GM20000 (cell line): ENCODE results near the gene GRAMD4.
A peak's percentile ranks its signal among the peaks of the same experiment; 100 is the strongest.

Source experiments
- DNase-seq: peaks from one replicate; pipeline ENCODE4 v3.0.0; 2012; ENCODE audit warnings: low spot score
- TF ChIP-seq, protein P1 (sequence below): IDR thresholded peaks from 2 replicates; pipeline ENCODE4 v1.5.1; 2012; ENCODE audit warnings: mild to moderate bottlenecking, control low read depth; ENCODE audit errors: extremely low read depth, missing control alignments

Gene GRAMD4

DNA sequence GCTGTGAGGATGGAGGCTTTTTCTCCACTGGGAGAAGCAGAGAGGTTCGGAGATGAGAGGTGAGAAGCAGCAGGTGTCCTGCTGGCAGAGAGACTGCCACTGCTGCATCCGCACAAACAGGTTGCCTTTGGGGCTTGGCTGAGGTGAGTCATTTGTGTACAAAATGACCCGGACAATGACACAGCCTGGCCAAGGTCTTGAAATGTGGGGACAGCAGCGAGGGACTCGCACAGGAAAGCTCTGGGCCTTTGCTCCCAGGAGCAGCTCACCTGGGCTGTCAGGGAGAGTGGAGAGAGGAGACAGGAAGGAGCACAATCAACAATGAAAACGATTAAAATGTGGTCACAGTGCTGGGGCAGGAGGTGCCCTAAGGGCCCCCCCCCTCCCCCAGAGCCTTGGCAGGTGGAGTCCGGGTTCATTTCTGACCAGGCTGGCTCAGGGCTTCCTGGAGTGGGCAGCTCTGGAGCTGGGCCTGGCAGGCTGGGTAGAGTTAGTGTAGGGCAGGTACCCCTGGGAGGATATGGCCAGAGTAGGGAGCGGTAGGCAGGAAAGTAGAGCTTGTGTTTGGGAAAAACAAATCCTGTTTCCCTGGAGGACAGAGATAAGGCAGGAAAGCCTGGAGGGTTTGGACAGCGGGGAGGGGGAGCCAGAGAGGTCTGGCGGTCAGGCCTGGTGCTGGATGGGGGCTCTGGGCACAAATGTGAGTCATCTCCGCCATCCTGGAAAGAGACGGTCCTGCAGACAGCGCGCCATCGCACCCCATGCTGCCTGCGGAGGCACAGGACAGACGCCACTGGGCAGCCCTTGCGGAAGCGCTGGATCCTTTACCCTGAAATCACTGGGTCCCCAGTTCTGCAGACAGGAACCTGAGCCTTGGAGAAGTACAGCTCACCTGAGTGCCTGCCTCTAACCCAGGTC is 44.9 kb upstream of the GRAMD4 start:
- DNase-seq, result no peak
- TF ChIP-seq, protein P1, sequence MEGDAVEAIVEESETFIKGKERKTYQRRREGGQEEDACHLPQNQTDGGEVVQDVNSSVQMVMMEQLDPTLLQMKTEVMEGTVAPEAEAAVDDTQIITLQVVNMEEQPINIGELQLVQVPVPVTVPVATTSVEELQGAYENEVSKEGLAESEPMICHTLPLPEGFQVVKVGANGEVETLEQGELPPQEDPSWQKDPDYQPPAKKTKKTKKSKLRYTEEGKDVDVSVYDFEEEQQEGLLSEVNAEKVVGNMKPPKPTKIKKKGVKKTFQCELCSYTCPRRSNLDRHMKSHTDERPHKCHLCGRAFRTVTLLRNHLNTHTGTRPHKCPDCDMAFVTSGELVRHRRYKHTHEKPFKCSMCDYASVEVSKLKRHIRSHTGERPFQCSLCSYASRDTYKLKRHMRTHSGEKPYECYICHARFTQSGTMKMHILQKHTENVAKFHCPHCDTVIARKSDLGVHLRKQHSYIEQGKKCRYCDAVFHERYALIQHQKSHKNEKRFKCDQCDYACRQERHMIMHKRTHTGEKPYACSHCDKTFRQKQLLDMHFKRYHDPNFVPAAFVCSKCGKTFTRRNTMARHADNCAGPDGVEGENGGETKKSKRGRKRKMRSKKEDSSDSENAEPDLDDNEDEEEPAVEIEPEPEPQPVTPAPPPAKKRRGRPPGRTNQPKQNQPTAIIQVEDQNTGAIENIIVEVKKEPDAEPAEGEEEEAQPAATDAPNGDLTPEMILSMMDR, result no peak

DNA sequence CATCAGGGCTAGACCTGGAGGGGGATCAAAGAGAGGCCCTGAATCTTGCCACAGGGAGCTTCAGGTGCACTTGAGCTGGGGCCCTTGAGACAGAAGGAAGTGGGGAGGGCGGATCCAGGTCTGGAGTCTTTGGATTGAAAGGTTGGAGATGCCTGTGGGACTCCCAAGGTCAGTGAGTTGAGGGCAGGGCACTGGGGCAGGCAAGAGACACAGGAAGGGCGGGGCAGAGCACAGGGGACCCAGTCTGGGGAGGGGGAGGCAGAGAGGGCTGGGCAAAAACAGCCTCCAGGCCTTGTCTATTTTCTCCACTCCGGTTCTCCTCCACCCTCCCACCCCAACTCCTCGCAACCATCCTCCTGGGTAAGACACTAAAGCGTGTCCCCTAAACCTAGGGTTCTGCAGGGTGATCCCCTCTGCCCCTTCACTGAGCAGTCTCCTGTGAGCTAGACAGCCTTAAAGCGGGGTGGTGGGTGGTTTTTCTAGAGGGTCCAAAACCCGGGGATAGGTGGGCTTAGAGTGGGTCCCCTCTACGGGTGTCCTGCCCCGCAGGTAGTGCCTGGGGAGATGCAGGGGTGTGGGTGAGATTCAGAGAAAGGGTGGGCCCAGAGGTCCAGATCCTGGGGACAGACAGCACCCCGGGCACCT is 44.2 kb upstream of the GRAMD4 start:
- TF ChIP-seq, protein P1, result no peak
- no peak for DNase-seq

DNA sequence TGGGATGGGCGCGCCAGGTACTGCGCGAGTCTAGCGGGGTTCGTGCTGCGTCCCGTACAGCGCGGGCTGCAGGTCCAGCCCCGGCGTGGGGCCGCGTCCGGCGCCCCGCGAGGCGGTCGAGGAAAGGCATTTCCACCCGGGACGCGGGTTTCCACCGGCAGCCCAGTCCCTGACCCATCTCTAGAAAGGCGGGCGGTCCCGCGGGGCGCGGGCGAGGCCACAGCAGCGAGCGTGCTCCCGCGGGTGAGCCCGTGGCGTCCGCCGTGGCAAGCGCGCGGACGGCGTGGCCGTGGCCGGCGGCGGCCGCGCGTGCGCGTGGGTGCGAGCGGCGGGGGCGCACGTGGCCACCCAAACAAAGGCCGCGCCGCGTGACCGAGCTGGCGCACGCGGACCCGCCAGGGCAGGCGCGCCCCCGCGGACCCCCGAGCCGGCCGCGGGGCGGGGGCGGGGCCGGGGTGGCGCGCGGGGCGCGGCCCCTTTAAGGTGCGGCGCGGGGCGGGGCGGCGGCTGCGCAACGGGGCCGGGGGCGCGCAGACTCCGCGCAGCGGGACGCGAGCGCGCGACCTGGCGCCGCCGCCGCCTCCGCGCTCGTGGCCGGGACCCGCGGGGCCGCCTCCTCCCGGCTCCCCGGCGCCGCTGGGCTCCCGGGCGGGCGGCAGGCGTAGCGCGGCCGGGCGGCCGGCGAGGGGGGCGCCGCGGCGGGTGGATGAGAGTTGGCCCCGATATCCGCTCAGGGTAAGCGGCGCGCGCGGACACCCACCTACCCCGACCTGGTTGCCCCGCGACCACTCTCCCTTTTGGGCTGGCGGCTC is 43.4 kb upstream of the GRAMD4 start:
- DNase-seq, result peak; percentile 96

DNA sequence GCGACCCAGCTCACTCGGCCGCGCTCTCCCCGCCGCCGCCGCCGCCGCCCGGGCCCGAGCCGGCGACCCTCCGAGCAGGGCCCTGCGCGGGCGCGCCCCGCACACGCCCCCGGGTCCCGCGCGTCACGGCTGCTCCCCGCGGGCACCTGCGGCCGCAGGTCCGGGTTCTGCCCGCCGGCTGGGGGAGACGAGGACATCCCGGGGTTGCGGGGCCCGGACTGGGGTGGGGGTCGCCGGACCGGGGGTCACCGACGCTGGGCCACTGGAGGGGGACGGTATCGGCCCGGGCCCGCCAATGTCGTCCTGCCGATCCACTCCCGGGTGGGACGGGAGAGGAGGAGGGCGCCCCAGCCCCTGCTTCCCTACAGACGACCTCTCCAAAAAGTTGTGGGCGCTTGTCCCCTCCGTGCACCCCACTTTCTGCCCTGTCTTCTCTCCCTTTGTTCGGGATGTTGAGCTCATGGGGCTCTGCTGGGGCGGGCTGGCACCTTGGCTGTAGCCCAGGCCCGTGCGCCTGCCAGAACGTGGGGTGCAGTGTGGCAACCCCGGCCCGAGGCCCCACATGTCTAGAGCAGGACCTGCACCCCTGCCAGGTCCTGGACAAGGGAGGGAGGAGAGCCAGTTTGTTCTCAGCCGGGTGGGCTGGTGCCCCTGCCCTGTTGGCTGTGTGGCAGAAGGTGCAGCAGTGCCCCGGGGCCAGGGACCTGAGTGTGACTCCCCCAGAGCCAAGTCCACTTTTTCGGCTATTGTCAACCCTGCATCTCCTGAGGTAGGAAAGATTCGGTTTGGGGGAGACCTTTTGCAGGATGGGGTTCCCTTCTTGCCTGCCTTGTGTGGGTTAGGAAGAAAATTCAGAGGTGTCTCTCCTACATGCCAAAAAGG is 42.6 kb upstream of the GRAMD4 start:
- TF ChIP-seq, protein P1, result no peak
- peak; percentile 52 for DNase-seq

More for the DNA sequence above, 43.4 kb upstream of the GRAMD4 start:
- TF ChIP-seq, protein P1, result no peak

DNA sequence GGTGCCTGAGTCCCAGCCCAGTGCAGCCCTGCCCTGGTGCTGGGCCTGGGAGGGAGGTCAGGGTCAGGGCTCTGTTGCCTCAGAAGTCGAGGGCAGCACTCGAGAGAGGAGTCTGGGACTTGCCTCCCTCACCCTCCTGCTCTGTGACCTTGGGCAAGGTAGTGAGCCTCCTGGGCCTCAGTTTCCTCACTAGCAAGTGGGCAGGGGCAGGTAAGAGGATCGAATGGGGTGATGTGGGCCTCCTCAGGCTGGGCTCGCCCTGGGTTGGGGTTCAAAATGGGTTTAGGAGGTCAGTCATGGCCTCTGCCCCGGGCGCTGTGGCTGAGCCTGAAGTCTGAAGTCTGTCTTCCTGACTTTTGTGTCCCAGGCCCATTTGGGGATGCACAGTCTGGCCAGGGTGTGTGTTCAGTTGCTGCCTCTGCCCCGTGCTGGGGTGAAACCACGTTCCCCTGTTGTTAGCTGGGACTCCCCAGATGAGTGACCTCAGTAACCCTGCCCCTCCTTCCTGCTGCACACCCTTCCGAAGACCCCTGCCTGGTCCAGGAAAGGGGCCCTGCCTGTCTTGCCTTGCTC is 41.8 kb upstream of the GRAMD4 start:
- TF ChIP-seq, protein P1, result no peak
- DNase-seq, result no peak

DNA sequence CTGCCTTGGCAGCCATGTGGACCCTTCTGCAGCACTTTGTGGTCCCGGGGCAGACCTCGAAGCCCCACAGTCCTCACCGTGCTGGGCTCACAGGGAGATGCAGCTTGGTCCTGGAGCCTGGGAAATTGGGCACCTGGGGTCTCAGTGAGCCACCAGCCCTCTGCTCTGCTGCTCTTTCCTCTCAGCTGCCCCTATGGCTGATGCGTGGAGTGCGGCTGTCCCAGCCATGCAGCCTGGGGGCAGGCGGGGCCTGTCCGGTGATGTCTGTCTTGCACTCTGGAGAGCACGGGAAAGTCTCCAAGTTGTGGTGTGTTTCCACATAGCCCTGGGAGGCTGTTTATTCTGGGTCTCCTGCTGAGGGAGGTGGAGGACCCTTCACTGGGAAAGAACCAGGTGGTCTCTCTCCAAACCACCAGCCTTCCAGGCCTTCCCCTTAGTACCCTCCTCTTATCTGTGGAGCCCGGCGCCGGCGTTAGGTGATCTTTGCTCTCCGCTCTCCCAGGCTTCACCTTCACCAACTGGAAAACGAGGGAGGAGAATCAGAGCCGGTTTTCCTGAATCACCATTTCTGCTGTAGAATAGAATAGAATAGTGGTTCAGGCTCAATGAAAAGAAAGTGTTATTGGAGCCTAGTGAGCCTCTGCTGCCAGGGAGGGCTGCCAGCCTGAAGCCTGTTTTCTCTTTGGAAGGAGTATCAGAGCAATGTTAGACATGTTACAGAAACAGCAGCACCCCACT is 41.2 kb upstream of the GRAMD4 start:
- DNase-seq, result no peak
- TF ChIP-seq, protein P1, result no peak
